GM19397 (cell line): Measurements from ENCODE around the gene RERE.

ENCODE experiments used
- ATAC-seq: cut with Tn5 transposase; IDR thresholded peaks from one replicate; pipeline ENCODE4 v1.9.1; 2021; ENCODE audit warnings: mild to moderate bottlenecking, moderate library complexity; ENCODE audit not compliant: unreplicated experiment

Gene RERE

DNA sequence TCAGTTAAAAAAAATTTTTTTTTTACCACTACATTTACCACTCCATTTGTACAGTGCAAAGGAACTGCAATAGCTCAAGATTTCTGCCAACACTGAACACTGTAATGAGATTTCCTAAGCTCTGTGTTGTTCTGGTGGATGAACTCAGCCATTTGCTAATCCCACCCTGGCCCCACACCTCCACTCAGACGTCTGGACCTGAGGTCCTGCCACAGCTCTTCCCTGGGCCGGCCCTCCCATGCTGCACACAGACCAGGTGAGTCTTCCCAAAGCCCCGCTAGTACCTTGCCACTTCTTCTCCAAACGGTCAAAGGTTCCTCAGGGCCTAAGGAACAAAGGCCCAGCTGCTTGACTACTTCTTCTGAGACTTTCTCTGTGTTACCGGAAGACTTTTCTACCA is 443.1 kb downstream of the RERE start:
- no peak for ATAC-seq

DNA sequence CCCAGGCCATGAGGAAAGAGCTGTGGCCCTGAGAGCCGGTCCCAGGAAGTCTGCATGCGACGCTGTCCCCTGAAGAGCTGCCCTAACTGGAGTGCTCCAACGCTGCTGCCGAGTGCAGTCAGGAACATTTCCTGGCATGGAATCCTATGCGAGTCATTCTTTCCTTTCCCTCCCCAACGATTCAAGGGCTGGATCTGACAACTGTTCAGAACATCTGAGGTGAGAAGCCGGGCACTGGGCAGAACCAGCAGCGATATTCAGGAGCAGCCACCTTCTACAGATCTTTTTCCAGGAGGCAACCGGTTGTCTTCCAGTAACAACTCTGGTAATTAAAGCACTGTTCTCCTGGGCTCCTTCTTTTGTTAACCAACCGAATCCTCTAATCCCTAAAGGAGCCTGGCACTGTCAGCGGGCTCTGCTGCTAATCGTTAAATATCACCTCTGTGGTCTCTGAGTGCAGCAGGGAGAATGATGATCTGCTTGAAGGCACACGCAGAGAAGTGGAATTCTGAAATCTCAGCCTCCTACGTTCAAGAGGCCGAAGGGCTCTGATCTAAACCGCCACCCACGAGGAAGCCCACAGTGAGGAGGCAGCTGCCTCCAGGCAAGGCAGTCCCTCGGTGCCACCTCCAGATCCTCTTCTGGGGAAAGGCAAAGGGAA is 443.7 kb downstream of the RERE start:
- no peak for ATAC-seq

DNA sequence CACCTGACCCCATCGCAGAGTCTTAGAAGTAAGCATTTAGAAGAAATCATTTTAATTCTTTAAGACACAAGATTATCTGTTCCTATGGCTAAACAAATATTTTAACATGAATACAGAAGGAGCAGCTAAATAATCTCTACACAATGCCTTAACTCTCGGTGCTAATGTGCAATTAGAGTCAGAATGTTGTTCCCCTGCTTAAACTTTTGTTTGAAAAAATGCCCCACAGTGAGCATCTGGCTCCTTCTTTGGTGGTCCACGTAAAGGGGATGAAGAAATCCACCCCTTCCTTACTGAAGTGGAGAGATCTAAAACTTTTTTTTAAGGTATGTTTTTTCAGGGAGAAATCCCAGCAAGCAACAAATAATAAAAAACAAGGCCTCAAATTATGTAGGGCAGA is 444.3 kb downstream of the RERE start:
- no peak for ATAC-seq

DNA sequence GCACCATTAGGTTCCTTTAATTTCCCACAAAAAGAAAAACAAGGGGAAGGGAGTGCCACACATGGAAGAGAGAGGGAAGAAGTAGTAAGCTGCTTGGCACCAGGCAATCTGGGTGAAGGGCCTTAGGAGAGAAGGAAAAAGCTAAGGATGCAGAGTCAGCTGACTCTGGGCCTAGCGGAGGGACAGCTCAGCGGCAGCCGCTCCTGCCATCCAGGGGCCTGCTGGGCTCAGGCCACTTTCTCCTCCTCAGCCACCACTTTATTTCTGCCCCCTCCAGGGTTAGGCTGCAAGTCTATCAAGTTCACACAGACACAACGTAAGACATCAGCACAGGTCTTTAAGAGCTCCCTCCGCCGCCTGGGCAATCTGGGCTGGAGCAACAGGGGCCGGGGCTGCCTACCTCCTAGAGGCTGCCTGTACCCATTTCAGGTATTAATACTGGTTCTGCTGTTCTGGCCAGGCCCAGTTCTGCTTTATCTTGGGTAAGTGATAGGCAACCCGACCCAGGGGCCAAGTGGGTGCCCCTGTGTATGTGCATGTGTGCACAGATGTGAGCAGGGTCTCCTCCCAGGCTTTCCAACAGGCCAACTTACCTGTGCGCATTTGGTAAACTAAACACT is 446.0 kb downstream of the RERE start:
- ATAC-seq, result no peak

DNA sequence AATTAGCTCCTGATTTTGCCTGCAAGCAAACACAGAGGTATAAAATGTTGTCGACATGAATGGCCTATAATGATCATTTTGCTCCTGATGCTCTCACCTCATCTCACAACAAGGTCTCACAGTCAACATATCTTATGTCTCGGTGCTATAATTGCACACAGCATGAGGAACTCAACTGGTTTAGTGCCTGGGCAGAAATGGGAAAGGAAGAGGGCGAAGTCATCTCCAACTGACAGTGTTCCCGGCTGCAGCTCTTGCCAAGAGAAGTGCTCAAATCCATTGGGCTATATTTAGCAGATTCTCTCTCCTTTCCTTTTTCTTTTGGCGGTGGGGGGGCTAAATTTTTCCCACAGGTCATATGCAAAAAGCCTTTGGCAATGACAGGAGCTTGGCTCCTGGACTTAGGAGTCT is 446.5 kb downstream of the RERE start:
- no peak for ATAC-seq

DNA sequence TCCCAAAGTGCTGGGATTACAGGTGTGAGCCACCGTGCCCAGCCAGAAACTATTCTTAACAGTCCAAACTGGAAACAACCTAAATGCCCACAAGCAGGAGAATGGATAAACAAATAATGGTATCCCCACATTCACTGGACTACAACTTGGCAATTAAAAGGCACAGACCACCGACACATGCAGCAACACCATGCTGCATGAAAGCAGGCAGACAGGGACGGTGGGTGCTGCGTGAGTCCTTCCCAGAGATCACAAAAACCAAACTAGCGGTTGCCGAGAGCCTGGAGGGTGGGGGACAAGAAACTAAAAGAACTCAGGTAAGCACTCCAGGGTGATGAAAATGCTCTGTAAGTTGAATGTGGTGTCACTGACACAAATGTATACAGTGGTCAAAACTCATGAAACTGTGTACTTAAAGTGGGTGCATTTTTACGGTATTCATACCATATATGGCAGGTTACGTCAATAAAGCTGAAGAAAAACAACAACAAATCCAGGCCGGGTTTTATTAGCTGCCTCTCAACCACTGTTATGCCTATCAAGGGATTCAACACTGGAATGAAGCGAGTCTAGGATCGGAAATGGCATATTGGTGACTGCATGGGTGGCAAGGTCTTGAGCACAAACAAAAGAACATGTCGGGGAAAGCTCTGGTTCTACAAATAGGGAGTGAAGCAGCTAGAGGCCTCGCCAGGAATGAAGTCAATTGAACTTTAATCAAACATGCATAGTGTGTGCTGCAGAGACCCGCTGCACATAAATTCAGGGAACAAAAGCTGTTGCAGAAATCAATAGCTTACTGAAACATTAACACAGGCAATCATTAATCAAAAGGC is 447.2 kb downstream of the RERE start:
- ATAC-seq, result no peak

DNA sequence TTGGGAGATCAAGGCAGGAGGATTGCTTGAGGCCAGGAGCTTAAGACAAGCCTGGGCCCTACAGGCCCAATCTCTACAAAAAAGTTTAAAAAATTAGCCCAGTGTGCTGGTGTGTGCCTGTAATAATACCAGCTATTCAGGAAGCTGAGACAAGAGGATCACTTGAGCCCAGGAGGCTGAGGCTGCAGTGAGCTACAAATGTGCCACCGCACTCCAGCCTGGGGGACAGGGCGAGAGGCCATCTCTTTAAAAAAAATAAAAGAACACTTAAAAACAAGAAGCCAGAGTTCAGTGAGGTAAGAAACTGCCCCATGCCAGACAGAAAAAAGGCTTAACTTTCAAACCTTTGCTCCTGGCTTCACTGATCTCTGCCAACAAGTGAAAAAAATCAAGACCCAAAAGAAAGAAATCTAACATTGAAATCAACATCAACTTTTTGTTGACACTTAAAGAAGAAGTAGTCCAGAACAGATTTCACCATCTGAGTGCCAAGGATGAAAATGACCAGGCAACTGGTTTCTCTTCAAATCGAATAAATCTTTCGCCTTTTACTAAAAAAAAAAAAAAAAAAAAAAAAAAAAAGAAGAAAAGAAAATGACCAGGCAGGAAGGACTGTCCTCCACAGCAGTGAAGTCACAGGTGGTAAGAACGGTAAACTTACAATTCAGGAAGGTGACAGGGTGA is 448.3 kb downstream of the RERE start:
- ATAC-seq, result no peak

DNA sequence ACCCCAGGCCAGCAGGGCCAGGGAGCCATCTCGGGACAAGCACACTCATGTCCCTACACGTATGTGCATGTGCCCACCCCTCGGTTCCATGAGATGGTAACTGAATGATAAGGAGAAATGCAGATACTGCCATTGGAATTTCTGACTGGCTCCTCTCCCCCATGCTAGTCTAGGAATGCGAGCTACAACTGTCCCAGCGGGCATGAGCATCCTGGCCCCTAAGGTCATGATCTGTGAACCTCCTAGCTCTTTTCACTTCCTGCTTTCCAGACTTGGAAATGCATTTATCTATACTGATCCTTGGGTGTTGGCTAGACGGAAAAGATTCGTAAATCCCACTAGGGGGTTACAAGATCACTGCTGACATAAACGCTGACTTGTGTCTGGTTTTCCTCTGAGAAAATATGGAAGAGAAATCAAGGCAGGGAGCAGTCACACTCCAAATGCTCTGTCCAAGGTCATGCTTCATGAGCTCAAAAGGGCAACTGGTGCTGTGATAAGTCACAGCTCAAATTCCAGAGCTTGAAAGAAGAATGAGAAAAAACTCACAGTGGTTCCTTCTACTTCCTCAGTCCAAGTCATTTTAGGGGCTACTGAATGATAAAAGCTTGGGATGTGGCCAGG is 449.8 kb downstream of the RERE start:
- ATAC-seq, result no peak

DNA sequence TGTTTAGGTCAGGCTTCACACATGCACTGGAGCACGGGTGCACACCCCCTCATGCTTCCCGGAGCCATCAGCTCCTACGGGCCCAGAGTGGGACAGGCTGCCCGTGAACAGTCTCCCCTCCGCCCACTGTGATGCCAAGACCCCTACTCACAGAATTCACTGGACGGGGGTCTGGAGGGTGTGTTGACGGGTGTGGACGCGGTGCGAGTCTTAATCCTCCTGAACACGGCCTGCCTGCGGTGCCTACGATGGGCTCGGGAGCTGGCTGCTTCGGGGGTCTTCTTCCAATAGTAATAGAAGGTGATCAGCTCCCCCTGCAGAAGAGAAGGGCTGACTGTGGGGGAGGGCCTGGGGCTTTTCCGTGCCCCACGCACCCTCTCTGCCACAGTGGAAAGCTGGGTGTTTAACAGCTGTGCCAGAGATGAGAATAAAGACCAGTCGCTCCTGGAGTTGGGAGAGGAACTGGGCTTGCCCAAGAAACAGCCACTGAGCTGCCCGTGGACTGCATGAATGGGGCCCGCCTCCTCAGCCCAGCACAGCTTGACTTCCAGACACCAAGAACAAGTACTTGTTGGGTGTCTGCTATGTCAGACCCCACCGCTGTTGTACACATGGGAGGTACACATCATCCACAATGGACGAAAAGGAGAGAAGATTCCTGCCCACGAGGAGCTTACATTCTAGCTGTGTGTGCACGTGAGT is 451.6 kb downstream of the RERE start:
- ATAC-seq, result no peak

DNA sequence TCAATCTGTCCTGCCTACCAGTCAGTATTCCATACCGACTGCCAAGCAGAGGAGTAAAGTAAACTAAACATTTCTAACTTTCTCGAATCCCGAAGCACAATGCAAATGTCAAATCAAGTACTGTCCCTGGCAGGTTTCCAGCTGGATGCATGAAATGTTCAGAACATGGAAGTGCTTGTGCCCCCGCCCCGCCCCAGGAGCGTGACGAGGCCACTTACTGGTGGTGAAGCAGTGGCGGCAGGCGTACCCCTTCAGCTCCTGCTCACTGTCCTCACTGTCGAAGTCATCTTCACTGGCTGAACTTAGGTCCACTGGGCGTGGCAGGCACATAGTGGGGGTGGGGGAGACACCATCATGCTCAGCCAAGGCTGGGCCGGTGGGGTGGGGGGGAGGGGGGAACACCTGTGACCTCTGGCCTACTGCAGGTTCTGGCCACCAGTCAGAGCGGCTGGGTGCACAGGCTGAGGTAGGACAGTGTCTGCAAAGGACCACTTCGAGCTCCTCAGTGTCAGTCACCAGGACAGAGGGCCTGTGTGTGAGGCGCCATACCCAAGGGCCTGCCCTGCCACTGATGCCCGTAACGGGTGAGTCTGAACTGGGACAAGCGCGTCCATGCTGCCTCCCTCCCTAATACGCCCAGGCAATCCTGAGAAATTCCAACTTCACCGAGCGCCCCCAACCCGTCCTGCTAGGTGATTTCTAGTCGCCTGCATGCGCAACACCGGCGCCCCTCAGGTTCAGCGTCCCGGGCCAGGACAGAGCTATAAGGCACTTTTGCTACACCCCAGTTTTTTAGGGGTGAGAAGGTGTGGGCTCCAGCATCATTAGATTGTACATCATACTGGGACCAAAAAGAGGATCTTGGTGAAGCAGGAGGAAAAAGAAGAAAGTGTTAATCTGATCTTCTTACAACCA is 452.7 kb downstream of the RERE start:
- no peak for ATAC-seq

DNA sequence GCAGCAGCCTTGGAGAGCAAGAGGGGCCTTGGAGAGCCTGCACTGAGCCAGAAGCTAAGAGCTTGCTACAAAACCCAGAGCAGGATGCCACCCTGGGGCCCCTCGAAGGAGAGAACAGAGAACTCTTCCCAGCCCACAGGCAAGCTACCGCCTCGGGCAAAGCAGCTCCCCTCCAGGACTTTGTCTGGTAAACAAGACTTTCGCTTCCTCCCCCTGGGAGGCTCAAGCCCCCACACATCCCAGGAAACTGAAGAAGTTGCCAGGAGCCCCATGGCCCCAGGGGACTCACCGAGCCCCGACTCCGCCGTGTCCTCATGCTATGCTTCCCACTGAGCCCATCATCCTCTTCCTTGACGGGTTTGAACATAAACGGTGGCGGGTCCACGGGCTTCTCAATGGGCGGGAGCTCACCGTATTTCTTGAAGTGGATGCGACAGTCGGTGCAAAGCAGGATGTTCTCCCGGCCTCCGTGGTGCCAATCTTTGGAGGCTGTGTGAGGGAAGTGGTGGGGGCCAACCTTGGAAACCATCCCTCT is 453.6 kb downstream of the RERE start:
- ATAC-seq, result no peak

DNA sequence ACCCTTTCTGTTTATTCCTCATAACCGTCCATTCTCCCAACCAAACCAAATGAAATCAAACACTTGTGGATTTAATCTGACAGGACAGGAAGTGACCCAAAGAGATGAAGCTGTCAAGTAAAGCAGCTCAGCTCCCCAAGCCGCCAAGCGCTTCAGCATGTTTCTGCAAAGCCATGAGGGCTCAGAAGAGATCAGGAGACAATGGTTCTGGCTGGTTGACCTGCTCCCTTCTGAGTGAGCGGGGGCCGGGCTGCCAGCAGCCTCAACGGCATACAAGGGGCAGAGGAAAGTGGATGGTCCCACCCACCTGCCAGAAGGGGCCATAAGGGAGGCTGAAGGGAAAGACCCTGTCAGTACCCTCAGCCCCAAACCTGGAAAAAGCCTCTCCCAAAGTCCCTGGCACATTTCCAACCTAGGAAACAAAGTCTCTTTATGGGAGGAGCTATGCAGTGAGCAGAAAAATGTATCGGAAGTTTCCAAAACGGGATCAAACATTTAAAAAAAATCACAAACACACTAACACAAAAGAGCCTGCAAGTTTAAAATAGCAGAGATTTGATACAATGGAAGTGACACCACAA is 454.2 kb downstream of the RERE start:
- no peak for ATAC-seq

DNA sequence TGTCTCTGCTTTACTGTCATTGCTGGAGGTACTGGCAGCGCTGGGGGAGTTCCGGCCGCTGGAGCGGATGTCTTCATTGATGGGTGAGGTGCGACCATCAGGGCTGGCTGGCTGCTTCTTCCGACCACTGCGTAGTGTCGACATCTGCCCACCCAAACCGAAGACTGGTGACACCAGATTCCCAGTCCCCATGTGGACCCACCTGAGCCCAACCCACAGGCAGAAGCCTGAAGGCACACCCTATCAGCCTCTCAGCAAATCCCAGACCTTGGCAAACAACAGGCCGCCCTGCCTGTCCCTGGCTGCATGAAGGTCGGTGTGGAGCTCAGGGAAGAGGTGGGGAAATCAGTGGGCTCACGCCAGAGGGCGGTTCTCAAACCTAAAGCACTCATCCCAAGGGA is 454.7 kb downstream of the RERE start:
- no peak for ATAC-seq

DNA sequence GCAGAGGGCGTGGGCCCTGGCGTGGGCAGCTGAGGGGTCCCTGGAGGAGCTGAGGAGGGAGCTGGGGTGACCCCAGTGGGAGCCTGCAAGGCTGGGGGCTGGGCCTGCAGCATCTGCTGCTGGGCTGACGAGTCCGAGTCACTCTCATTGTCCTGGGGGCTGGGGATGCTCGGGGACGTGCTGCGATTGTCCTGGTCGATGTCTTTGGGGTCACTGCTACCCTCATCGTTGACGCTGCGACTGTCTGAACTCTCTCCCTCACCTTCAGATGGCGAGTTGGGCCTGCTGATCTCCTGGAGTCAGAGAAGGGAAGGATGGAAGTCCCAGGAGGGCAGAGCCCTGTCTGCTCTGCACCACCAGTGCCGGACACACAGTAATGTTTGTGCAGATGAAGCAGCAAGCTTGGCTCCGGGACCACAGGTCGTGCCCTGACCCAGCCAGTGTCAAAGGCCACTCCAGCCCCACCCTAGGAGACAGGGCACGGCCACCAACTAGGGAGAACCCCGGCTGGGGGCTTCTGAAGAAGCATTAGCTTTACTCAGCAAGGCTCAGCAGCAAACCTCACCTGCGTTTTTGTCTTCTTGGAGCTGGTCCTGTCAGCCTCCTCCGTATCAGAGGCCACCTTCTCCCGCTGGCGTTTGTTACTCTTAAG is 456.1 kb downstream of the RERE start:
- ATAC-seq, result no peak

DNA sequence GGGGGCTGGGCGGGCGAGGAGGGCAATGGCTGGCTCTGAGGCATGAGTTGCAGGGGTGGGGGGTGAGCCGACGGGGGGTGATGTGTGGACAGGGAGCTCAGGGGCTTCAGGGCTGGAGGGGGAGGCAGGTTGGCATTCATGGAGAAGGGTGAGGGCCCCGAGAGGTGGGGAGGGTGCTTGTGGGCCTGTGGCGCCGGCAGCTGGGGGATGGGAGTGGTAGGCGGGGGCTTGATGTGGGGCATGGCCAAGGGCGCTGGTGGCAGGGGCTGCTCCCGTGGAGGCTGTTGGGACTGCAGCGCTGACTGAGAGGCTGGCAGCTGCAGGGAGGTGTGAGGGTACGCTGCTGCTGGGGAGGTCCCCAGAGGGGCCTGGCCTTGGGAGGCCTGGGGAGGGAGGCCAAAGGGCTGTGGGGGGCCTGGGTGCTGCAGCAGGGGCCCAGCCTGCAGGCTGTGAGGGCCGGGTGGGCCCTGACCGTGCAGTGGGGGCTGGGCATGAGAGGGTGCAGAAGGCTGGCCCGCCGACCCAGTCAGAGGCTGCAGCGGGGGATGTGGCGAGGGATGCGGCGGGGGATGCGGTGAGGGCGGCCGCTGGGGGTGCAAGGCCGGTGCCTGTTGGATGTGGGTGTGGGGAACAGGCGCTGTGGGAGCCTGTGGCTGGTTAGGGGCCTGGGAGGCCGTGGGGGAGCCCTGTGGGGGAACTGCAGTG is 456.8 kb downstream of the RERE start:
- ATAC-seq, result no peak

DNA sequence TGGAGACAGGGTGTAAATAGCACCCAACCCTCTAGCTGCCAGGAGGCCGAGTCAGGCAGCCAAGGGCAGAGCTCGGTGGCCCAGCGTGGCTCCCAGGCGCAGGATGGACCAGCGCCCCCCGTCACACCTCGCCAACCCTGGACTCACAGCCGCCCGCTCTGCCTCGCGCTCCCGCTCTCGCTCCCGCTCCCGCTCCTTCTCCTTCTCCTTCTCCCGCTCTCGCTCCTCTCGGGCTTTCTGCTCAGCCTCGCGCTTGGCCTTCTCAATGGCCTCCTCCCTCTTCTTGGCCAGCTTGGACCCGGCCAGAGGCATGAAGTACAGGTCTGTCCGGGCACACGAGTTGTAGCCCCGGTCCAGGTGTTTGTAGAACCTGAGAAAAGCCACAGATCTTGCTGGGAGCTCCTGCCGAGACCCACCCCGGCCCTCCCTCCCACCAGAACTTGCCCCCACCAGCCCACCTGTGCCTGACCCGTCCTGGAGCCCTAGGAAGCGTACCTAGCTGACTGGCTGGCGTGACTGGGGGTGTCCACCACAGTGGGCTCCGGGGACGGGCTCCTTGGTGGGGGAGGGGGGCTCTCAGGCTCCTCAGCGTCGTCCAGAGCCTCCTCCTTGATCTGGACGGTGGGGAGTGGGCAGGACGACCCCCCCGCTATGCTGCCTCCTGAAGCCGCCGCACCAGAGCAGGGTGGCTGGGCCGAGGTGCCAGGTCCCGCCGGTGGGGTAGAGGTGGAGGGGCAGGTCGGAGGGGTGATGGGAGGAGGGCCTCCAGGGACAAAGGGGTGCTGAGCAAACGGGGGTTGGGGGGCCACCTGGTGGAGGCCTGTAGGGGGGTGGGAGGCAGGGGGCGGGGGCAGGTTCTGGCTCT is 457.6 kb downstream of the RERE start:
- ATAC-seq, result no peak
